MM.1S (cell line): Measurements from ENCODE around the gene MRPL2.
"Not testable (repeated sequence)": the region's sequence is repeated elsewhere in the genome, so short reads cannot be mapped to it uniquely, and the experiment has no call there.

Experiments
- DNase-seq: peaks from one replicate; pipeline ENCODE4 v3.0.0-alpha.2; 2015
- H2AFZ ChIP-seq: fragments of 300-600 bp; sonication (generic); 2 replicates; pipeline ENCODE4 v1.6.0; 2016; ENCODE audit warnings: antibody characterized with exemption, low read length
- H3F3A ChIP-seq: fragments of 300-600 bp; sonication (generic); 2 replicates; pipeline ENCODE4 v1.6.1; 2016; ENCODE audit warnings: mild to moderate bottlenecking, antibody characterized with exemption, low read length, moderate library complexity, mixed read lengths; ENCODE audit not compliant: insufficient read depth
- H3K27ac ChIP-seq: fragments of 300-600 bp; sonication (generic); 2 replicates; pipeline ENCODE4 v1.5.1; 2016; ENCODE audit warnings: mild to moderate bottlenecking, low read length
- H3K27me3 ChIP-seq: fragments of 300-600 bp; sonication (generic); replicated peaks from 2 replicates; pipeline ENCODE4 v1.6.0; 2016; ENCODE audit warnings: low read length; ENCODE audit not compliant: insufficient read depth
- H3K36me3 ChIP-seq: fragments of 300-600 bp; sonication (generic); replicated peaks from 2 replicates; pipeline ENCODE4 v1.6.1; 2016; ENCODE audit warnings: mild to moderate bottlenecking, low read length, mixed read lengths; ENCODE audit not compliant: insufficient read depth
- H3K4me1 ChIP-seq: fragments of 300-600 bp; sonication (generic); 2 replicates; pipeline ENCODE4 v1.6.1; 2016; ENCODE audit warnings: low read length, mixed read lengths
- H3K4me2 ChIP-seq: fragments of 300-600 bp; sonication (generic); 2 replicates; pipeline ENCODE4 v1.6.0; 2016; ENCODE audit warnings: low read depth, low read length
- H3K4me3 ChIP-seq: fragments of 300-600 bp; sonication (generic); 2 replicates; pipeline ENCODE4 v1.5.1; 2016; ENCODE audit warnings: low read length, mixed read lengths
- H3K79me2 ChIP-seq: fragments of 300-600 bp; sonication (generic); 2 replicates; pipeline ENCODE4 v1.6.1; 2016; ENCODE audit warnings: mixed run types, low read length, mixed read lengths
- H3K9ac ChIP-seq: fragments of 300-600 bp; sonication (generic); 2 replicates; pipeline ENCODE4 v1.6.1; 2016; ENCODE audit warnings: low read length, mixed read lengths
- H3K9me2 ChIP-seq: fragments of 300-600 bp; sonication (generic); replicated peaks from 2 replicates; pipeline ENCODE4 v1.6.1; 2016; ENCODE audit warnings: mild to moderate bottlenecking, low read length, mixed read lengths; ENCODE audit not compliant: insufficient read depth
- H3K9me3 ChIP-seq: fragments of 300-600 bp; sonication (generic); replicated peaks from 2 replicates; pipeline ENCODE4 v1.6.1; 2016; ENCODE audit warnings: mild to moderate bottlenecking, low read length, mixed read lengths; ENCODE audit not compliant: insufficient read depth
- H4K20me1 ChIP-seq: fragments of 300-600 bp; sonication (generic); 2 replicates; pipeline ENCODE4 v1.6.1; 2016; ENCODE audit warnings: mild to moderate bottlenecking, low read length, moderate library complexity, mixed read lengths; ENCODE audit not compliant: insufficient read depth
- EZH2 ChIP-seq: fragments of 300-600 bp; sonication (generic); optimal IDR thresholded peaks from 2 replicates; pipeline ENCODE3; 2017; ENCODE audit warnings: low read depth, mild to moderate bottlenecking, antibody characterized with exemption, low read length, mixed read lengths
- EZH2phosphoT487 ChIP-seq: fragments of 300-600 bp; sonication (generic); IDR thresholded peaks from 2 replicates; pipeline ENCODE4 v1.6.1; 2018; ENCODE audit warnings: antibody characterized with exemption, low read length
- TF ChIP-seq, protein P1 (sequence below): fragments of 300-600 bp; sonication (generic); IDR thresholded peaks from 2 replicates; pipeline ENCODE4 v1.5.1; 2016; ENCODE audit warnings: antibody characterized with exemption, low read length, mixed read lengths

The MRPL2 gene

DNA sequence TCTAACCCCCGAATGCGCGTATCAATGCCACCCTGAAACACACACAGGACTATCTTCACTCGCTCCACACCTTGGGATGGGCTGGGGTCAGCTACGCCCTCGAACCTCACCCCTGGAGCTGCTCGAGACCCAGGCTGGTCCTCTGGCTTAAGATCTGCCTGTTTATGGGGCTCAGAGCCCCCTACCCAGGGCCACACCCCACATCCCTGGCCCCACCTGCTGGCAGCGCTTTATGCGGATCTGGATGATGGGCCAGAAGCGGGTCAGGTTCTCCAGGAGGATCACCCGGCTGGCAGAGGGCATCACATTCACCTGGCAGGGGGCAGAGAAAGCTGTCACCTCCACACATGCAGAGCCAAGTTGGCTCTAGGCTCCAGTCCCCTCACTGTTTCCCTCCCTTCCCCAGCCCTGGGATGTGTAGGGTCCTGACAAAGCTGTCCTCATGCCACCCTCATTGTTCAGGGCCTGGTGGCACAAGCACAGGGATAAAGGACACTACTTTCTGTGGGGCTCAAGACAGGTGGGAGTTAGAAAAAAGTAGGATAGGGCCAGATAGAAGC lies 13.8 kb downstream of the MRPL2 start:
- Histone ChIP-seq H3K79me2 (no peaks in the 10 kb centered on the region), H3K4me3 (no peak overlapping the region), H2AFZ (no peak overlapping the region), H4K20me1 (no peaks in the 10 kb centered on the region), H3K4me2 (no peak overlapping the region), H3K9me2 (no peaks in the 10 kb centered on the region), H3K27me3 (no peaks in the 10 kb centered on the region), H3F3A (no peaks in the 10 kb centered on the region), H3K4me1 (no peaks in the 10 kb centered on the region), H3K36me3 (no peaks in the 10 kb centered on the region), H3K9me3 (no peaks in the 10 kb centered on the region), H3K27ac (no peak overlapping the region), H3K9ac (no peak overlapping the region)
- TF ChIP-seq EZH2phosphoT487 (no peak), EZH2 (no peak)
- TF ChIP-seq, protein P1, sequence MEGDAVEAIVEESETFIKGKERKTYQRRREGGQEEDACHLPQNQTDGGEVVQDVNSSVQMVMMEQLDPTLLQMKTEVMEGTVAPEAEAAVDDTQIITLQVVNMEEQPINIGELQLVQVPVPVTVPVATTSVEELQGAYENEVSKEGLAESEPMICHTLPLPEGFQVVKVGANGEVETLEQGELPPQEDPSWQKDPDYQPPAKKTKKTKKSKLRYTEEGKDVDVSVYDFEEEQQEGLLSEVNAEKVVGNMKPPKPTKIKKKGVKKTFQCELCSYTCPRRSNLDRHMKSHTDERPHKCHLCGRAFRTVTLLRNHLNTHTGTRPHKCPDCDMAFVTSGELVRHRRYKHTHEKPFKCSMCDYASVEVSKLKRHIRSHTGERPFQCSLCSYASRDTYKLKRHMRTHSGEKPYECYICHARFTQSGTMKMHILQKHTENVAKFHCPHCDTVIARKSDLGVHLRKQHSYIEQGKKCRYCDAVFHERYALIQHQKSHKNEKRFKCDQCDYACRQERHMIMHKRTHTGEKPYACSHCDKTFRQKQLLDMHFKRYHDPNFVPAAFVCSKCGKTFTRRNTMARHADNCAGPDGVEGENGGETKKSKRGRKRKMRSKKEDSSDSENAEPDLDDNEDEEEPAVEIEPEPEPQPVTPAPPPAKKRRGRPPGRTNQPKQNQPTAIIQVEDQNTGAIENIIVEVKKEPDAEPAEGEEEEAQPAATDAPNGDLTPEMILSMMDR = no peak
- no peak for DNase-seq

DNA sequence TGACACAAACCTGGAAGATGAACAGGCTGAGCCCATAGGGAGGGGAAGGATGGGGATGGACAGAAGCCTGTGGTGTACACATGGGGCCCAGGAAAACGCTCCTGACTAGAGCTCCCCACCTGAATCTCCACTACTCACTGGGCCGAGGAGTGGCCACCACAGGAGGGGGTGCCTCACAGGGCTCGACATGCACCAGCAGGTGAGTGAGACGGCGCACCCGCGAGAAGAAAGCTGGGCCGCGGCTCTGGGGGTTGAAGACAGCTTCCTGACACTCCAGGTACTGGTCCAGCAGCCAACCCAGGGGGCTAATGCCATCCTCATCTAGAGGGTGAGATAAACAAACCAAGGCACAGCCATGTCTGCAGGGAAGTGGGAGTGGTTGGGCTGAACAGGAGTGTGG lies 15.9 kb downstream of the MRPL2 start:
- H3K36me3 ChIP-seq = no peaks in the 10 kb centered on the region
- no peak overlapping the region for H3K27ac ChIP-seq
- H3K9me3 ChIP-seq = no peaks in the 10 kb centered on the region
- no peak overlapping the region for H2AFZ ChIP-seq
- no peaks in the 10 kb centered on the region for H3K27me3 ChIP-seq
- no peak overlapping the region for H3K9ac ChIP-seq
- peaks cover 4% of the 10 kb centered on the region; the same call in 1 of the 2 replicates for H3K4me1 ChIP-seq
- H3K9me2 ChIP-seq = no peaks in the 10 kb centered on the region
- H3F3A ChIP-seq = no peaks in the 10 kb centered on the region
- H3K79me2 ChIP-seq = no peaks in the 10 kb centered on the region
- H3K4me3 ChIP-seq = no peak overlapping the region
- H4K20me1 ChIP-seq = no peaks in the 10 kb centered on the region
- H3K4me2 ChIP-seq = no peak overlapping the region
- no peak for TF ChIP-seq EZH2
- no peak for TF ChIP-seq EZH2phosphoT487
- TF ChIP-seq, protein P1 = no peak
- no peak for DNase-seq

DNA sequence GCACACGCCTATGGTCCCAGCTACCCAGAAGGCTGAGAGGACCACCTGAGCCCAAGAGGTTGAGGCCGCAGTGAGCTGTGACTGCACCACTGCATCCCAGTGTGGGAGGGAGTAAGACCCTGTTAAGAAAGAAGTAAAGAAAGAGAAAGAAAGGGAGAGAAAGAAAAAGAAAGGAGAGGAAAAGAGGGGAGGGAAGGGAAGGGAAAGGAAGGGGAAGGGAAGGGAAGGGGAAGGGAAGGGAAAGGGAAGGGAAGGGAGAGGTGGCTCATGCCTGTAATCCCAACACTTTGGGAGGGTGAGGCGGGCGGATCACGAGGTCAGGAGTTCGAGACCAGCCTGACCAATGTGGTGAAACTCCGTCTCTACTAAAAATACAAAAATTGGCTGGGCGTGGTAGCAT lies 17.8 kb downstream of the MRPL2 start:
- H3F3A ChIP-seq, H4K20me1 ChIP-seq, H3K4me3 ChIP-seq, H3K4me2 ChIP-seq, H3K27ac ChIP-seq, H2AFZ ChIP-seq, H3K9me2 ChIP-seq, H3K27me3 ChIP-seq, H3K9me3 ChIP-seq, H3K4me1 ChIP-seq, DNase-seq, H3K9ac ChIP-seq, H3K79me2 ChIP-seq, H3K36me3 ChIP-seq: not testable (repeated sequence)

DNA sequence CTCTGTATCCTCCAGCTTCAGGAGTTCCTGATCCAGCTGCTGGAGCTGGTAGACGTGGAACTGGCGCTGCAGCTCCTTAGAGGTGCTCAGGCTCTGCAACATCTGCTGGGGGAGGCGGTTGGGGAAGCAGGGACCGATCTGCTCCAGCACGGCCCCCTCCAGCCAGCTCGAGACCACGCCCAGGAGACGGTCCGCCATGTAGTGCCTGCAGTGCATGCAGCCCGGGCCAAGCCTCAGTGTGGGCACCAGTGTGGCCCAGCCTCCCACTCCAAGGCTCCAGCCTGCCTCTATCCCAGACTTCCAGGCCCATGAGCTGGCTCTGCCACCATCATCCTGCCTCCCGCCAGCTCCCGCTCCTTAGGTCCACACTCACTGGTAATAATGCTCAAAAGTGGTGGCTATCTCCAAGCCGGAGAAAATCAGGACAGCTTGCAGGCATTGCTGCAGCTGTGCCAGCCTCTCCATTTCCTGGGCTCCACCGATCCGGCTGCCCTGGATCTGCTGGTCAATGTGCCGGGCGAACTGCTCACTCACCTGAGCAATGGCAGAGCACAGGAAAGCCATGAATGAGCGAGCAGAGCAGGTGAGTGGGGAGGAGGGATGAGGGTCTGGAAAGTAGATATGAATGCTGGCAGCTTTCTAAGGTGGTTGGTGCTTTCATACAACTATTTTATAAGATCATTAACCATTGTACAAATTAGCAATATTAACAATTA lies 18.5 kb downstream of the MRPL2 start:
- H3K4me3 ChIP-seq = no peak overlapping the region
- no peaks in the 10 kb centered on the region for H3K79me2 ChIP-seq
- H2AFZ ChIP-seq = no peak overlapping the region
- no peak overlapping the region for H3K27ac ChIP-seq
- H3K4me2 ChIP-seq = no peak overlapping the region
- H3K36me3 ChIP-seq = no peaks in the 10 kb centered on the region
- DNase-seq = no peak
- H3K4me1 ChIP-seq = peaks cover 4% of the 10 kb centered on the region; the same call in 1 of the 2 replicates
- no peaks in the 10 kb centered on the region for H3K27me3 ChIP-seq
- H3F3A ChIP-seq = no peaks in the 10 kb centered on the region
- no peaks in the 10 kb centered on the region for H3K9me2 ChIP-seq
- H3K9ac ChIP-seq = no peak overlapping the region
- H4K20me1 ChIP-seq = no peaks in the 10 kb centered on the region
- TF ChIP-seq, protein P1 = no peak
- TF ChIP-seq EZH2phosphoT487 (no peak), EZH2 (no peak)
- H3K9me3 ChIP-seq = no peaks in the 10 kb centered on the region
